Mammary epithelial cell (primary cell): Measurements from ENCODE around the gene SDK1.

Source experiments
- EZH2 ChIP-seq: IDR thresholded peaks from 2 replicates; pipeline ENCODE4 v1.6.1; 2012; ENCODE audit warnings: low read length, inconsistent platforms, borderline replicate concordance
- TF ChIP-seq, protein P1 (sequence below), 2 donors: IDR thresholded peaks in 1 of 2; conservative IDR thresholded peaks in 1 of 2; 2 replicates each; pipeline ENCODE4 v1.5.1; 2011 to 2012; ENCODE audit warnings: inconsistent platforms in 2 of 2, low read length in 2 of 2, mild to moderate bottlenecking in 2 of 2, control low read depth in 1 of 2, low read depth in 1 of 2; ENCODE audit not compliant: insufficient read depth in 1 of 2; ENCODE audit errors: extremely low read depth in 1 of 2

DNA sequence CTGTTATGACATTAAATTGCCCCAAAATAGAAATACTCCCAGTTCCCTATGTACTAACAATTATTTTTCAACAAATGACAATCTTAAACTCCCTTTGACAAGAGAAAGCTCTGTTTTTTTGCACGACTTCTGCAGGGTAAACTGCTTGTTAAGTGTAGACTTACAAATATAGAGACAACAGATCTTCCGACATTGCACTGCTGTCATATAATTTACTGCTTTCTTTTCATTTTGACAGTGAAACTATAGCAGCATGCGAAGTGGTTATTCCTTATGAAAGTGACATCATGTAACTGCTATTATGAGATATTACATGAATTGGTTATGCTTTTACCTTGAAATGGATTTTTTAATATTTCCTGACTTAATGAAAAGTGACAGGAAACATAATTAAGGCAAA lies 659.9 kb downstream of the SDK1 start:
- TF ChIP-seq, protein P1, sequence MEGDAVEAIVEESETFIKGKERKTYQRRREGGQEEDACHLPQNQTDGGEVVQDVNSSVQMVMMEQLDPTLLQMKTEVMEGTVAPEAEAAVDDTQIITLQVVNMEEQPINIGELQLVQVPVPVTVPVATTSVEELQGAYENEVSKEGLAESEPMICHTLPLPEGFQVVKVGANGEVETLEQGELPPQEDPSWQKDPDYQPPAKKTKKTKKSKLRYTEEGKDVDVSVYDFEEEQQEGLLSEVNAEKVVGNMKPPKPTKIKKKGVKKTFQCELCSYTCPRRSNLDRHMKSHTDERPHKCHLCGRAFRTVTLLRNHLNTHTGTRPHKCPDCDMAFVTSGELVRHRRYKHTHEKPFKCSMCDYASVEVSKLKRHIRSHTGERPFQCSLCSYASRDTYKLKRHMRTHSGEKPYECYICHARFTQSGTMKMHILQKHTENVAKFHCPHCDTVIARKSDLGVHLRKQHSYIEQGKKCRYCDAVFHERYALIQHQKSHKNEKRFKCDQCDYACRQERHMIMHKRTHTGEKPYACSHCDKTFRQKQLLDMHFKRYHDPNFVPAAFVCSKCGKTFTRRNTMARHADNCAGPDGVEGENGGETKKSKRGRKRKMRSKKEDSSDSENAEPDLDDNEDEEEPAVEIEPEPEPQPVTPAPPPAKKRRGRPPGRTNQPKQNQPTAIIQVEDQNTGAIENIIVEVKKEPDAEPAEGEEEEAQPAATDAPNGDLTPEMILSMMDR (conservative IDR thresholded peaks at IDR 0.05 in 1 of 2, IDR thresholded peaks at IDR 0.05 in 1 of 2; ENCODE audit: extremely low read depth in 1 of 2, insufficient read depth in 1 of 2, low read depth in 1 of 2, low read length in 2 of 2) = no peak
- TF ChIP-seq EZH2 = no peak
